ENCODE results near the gene KLHL22.

Gene KLHL22

DNA sequence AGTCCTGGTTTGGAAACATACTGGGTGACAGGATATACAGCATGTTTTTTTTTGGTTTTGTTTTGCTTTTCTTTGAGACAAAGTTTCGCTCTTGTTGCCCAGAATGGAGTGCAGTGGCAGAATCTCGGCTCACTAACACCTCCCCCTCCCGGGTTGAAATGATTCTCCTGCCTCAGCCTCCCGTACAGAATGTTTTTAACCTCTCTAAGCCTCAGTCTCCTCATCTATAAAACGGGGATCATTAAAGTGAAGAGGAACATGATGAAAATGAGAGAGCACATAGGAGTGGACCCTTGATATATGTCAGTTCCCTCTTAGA is 29.9 kb downstream of the KLHL22 start:
- Histone ChIP-seq H3K27me3 (ENCODE audit: insufficient read depth, low read length) (no peaks in the 10 kb centered on the region), H3K4me3 (ENCODE audit: low read length) (no peak overlapping the region), H3K9me3 (ENCODE audit: insufficient read depth, low read depth, low read length) (no peaks in the 10 kb centered on the region), H3K27ac (ENCODE audit: low read depth, low read length) (no peak overlapping the region), H3K36me3 (ENCODE audit: insufficient read depth, low read length) (0 out of 2 replicates have a peak, but pooled peaks cover 3% of the 10 kb centered on the region), H3K4me1 (ENCODE audit: insufficient read depth, low read length) (no peaks in the 10 kb centered on the region), H3K9ac (ENCODE audit: low read depth, low read length) (no peak overlapping the region)
- 94% methylated on average over 5 of the region's 5 CpGs for WGBS

DNA sequence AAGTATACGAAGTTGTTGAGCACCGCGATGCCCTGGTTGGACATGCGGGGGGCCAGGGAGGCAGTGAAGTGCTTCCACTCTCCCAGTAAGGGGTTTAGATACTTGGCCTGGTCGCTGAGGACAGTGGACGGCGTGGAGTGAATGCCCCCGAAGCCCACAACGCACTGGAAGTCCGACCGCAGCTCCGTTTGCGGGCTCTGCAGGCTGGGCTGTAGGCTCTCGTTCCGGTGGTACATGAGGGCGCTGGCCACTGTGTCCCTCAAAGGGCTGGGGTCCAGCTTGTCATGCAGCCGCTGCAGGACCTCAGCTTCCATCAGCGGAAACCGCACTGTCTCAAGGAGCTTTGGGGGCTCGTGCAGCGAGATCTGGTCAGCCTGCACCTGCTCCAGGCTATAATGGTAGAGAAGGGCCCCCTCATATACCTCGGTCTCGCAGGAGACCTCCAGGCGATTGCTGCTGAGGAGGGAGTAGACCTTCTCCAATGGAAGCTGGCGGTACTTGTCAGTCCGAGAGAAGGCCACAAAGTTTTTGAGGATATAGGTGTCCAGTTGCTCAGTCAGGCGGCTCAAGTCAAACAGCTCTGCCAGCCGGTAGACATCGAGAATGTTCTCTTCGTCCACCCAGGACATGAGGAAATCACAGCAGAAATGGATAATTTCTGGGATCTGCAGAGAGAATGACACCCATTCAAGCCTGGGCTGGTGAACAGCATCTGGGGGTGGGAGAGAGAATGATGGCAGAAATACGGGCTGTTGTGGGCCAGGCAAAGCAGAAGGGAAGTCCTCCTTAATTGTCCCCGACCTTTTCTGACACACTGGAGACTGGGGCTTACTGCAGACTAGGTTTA is 30.5 kb downstream of the KLHL22 start:
- no peak overlapping the region for H3K27ac ChIP-seq (ENCODE audit: low read depth, low read length)
- H3K27me3 ChIP-seq (ENCODE audit: insufficient read depth, low read length): no peaks in the 10 kb centered on the region
- H3K4me1 ChIP-seq (ENCODE audit: insufficient read depth, low read length): no peaks in the 10 kb centered on the region
- WGBS: 96% methylated on average over 32 of the region's 32 CpGs
- no peak overlapping the region for H3K4me3 ChIP-seq (ENCODE audit: low read length)
- 0 out of 2 replicates have a peak, but pooled peaks cover 3% of the 10 kb centered on the region for H3K36me3 ChIP-seq (ENCODE audit: insufficient read depth, low read length)
- H3K9me3 ChIP-seq (ENCODE audit: insufficient read depth, low read depth, low read length): no peaks in the 10 kb centered on the region
- H3K9ac ChIP-seq (ENCODE audit: low read depth, low read length): no peak overlapping the region

DNA sequence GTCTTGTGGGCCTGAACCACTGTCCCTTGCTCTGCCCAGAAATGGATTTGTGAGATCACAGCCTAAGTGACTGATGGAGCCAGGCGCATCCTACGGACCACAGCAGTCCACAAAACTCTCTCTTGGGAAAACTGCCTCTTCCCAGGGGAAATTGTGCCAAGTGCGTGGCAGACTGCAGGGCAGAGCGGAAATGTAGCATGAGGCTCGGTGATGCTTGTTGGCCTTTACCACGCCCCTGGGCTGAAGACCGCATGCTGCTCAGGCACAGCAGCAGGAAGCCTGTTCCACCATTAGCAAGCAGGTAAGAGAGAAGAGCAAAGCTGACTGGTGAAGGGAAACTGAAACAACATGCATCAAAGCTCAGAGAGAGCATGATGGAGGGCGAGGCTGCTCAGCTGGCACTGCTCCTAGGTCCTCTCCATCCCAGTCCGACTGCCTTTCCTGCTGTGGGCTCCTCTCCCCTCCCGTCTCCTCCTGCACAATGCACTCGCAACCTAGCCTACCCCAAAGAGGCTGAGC is 31.4 kb downstream of the KLHL22 start:
- Histone ChIP-seq H3K9me3 (ENCODE audit: insufficient read depth, low read depth, low read length) (no peaks in the 10 kb centered on the region), H3K4me1 (ENCODE audit: insufficient read depth, low read length) (0 out of 2 replicates have a peak, but pooled peaks cover 6% of the 10 kb centered on the region), H3K27me3 (ENCODE audit: insufficient read depth, low read length) (no peaks in the 10 kb centered on the region), H3K27ac (ENCODE audit: low read depth, low read length) (no peak overlapping the region), H3K4me3 (ENCODE audit: low read length) (no peak overlapping the region), H3K36me3 (ENCODE audit: insufficient read depth, low read length) (0 out of 2 replicates have a peak, but pooled peaks cover 3% of the 10 kb centered on the region), H3K9ac (ENCODE audit: low read depth, low read length) (no peak overlapping the region)
- WGBS: 96% methylated on average over 10 of the region's 11 CpGs

DNA sequence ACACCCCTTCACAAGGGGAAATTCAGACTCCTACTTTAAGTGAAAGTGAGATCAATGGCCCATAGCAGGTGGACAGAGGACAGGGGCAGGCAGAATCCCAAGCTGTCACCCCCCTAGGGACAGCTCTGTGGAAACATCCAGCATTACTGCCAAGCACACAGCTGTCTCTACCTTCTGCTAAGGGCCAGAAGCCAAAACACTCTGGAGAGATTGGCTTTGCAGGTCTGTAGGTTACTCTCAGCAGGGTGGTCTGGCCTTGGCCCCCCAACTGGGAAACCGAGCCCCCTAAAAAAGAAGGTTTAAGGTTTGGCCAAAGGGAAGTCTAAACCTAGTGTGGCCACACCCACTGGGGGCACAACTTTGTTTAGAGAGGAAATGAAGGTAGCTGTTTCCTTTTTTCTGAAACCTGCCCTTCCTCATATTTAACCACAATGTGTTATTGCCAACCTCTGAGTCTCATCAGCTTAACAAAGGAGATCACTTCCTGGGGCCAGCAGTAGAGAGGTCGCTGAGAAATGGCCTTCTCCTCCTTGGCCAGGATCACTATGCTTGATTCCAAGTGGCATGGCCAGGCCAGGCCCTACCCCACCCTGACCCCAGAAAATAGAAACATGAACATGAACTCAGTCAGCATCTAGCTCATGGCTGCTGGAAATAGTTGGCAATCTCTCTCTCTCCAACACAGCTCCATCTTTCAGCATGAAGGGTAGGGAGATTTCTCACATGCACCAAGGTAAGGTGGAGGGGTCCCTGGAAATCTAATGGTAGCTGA is 32.1 kb downstream of the KLHL22 start:
- H3K4me1 ChIP-seq (ENCODE audit: insufficient read depth, low read length): 0 out of 2 replicates have a peak, but pooled peaks cover 8% of the 10 kb centered on the region
- no peak overlapping the region for H3K27ac ChIP-seq (ENCODE audit: low read depth, low read length)
- no peak overlapping the region for H3K4me3 ChIP-seq (ENCODE audit: low read length)
- H3K27me3 ChIP-seq (ENCODE audit: insufficient read depth, low read length): no peaks in the 10 kb centered on the region
- no peaks in the 10 kb centered on the region for H3K9me3 ChIP-seq (ENCODE audit: insufficient read depth, low read depth, low read length)
- WGBS: 73% methylated on average over 2 of the region's 2 CpGs
- H3K36me3 ChIP-seq (ENCODE audit: insufficient read depth, low read length): 0 out of 2 replicates have a peak, but pooled peaks cover 3% of the 10 kb centered on the region
- no peak overlapping the region for H3K9ac ChIP-seq (ENCODE audit: low read depth, low read length)

DNA sequence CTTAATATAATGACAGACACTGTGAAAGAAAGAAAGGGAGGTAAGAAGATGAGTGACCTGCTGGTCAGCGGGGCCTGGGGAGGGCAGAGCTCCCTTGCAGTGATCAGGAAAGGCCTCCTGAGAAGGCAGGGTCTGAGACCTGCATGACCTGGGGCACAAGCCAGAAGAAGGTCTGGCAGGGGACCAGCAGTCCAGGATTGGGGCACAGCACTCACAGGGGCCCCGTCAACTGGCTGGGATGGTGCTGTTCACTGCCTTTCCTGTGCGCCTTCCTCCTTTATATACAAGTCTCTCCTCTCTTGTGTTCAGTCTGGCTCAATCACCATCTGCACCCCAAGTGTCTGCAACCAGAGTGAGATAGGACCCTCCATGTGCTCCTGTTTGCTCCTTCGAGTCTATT is 35.7 kb downstream of the KLHL22 start:
- Histone ChIP-seq H3K4me3 (ENCODE audit: low read length) (no peak overlapping the region), H3K4me1 (ENCODE audit: insufficient read depth, low read length) (0 out of 2 replicates have a peak, but pooled peaks cover 12% of the 10 kb centered on the region), H3K27ac (ENCODE audit: low read depth, low read length) (no peak overlapping the region), H3K9me3 (ENCODE audit: insufficient read depth, low read depth, low read length) (no peaks in the 10 kb centered on the region), H3K27me3 (ENCODE audit: insufficient read depth, low read length) (no peaks in the 10 kb centered on the region), H3K9ac (ENCODE audit: low read depth, low read length) (no peak overlapping the region), H3K36me3 (ENCODE audit: insufficient read depth, low read length) (0 out of 2 replicates have a peak, but pooled peaks cover 3% of the 10 kb centered on the region)
- 94% methylated on average over 4 of the region's 4 CpGs for WGBS

DNA sequence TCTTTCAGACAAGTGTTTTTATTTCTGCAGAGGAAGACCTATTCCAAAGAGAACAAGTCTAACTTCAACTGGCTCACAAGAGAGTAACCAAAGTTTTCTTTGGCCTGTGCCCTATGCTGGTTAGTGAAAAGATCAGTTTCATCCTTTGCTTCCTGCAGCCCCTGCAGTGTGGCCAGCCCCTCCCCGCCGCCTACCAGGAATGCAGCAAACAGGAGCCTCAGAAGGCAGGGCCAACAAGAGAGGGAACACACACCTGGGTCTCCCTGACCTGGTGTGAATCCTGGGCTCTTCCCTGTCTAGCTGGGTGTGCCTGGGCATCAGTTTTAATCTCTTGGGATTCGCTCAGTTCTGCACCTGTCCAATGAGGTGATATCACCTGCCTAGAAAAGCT is 36.4 kb downstream of the KLHL22 start:
- Histone ChIP-seq H3K36me3 (ENCODE audit: insufficient read depth, low read length) (0 out of 2 replicates have a peak, but pooled peaks cover 3% of the 10 kb centered on the region), H3K9ac (ENCODE audit: low read depth, low read length) (no peak overlapping the region), H3K9me3 (ENCODE audit: insufficient read depth, low read depth, low read length) (no peaks in the 10 kb centered on the region), H3K4me3 (ENCODE audit: low read length) (no peak overlapping the region), H3K27me3 (ENCODE audit: insufficient read depth, low read length) (no peaks in the 10 kb centered on the region), H3K4me1 (ENCODE audit: insufficient read depth, low read length) (0 out of 2 replicates have a peak, but pooled peaks cover 12% of the 10 kb centered on the region), H3K27ac (ENCODE audit: low read depth, low read length) (no peak overlapping the region)
- whole genome bisulfite sequencing: 83% methylated on average over 3 of the region's 3 CpGs

DNA sequence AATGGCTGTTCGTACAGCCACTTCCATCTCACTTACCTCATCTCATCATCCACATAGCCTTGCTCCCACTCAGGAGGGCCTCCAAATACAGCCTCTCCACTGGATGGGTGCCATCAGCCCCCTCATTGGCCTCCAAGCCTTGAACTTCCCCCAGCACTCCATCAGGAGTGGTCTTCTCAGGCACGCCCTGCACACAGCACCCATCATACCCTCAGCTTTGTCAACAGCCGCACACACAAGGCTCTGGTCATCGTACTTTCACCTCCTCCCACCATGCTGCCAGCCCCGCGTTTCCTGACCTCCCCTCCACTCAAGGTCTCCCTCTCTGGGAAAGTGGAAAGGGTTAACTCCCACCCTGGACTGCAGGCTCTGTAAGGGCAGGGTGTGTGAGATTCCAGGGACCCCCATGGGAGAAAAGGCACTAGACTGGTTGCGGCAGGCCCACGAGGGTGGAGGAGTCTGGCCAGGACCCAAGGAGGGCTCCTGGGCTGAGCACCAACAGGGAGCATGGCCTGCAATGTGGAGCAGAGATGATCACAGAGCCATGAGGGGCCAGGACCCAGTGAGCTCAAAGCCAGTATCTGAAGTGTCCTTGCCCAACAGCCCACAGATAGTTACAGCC is 37.0 kb downstream of the KLHL22 start:
- no peaks in the 10 kb centered on the region for H3K9me3 ChIP-seq (ENCODE audit: insufficient read depth, low read depth, low read length)
- H3K36me3 ChIP-seq (ENCODE audit: insufficient read depth, low read length): 0 out of 2 replicates have a peak, but pooled peaks cover 3% of the 10 kb centered on the region
- 91% methylated on average over 8 of the region's 8 CpGs for WGBS
- H3K4me1 ChIP-seq (ENCODE audit: insufficient read depth, low read length): 0 out of 2 replicates have a peak, but pooled peaks cover 12% of the 10 kb centered on the region
- H3K9ac ChIP-seq (ENCODE audit: low read depth, low read length): no peak overlapping the region
- H3K4me3 ChIP-seq (ENCODE audit: low read length): no peak overlapping the region
- no peak overlapping the region for H3K27ac ChIP-seq (ENCODE audit: low read depth, low read length)
- no peaks in the 10 kb centered on the region for H3K27me3 ChIP-seq (ENCODE audit: insufficient read depth, low read length)

DNA sequence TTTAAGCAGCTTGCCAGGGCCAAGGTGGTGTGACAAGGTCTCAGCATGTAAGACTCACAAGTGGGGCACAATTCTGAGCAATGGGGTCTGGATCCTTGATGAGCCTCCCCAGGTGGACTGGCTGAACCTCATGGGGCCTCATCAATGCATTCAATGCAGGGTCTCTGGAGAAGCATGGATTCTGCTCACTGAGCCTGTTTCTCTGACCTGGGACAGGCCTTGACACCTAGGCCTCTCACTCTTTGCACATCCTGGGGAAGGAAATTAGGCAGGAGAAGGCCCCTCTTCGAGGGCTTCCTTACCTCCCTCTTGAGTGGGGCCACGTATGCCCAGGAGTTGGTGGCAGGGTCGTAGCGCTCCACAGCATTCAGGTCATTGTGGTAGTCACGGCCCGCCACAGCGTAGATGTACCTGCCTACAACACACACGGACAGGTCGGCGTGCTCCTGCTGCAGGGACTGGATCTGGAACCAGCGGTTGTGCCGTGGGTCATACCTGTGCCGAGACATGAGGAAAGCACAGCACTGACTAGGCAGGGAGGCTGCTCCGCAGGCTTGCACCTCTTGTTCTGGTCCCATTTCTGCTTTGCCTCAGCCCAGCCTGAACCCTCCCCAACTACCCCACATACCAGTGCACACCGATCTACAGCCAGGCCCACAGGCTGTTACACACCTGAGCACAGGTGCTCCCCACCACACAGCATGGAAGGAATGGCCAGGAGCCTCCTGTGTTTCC is 37.9 kb downstream of the KLHL22 start:
- Histone ChIP-seq H3K4me3 (ENCODE audit: low read length) (no peak overlapping the region), H3K4me1 (ENCODE audit: insufficient read depth, low read length) (0 out of 2 replicates have a peak, but pooled peaks cover 12% of the 10 kb centered on the region), H3K27ac (ENCODE audit: low read depth, low read length) (no peak overlapping the region), H3K9ac (ENCODE audit: low read depth, low read length) (no peak overlapping the region), H3K27me3 (ENCODE audit: insufficient read depth, low read length) (no peaks in the 10 kb centered on the region), H3K9me3 (ENCODE audit: insufficient read depth, low read depth, low read length) (no peaks in the 10 kb centered on the region), H3K36me3 (ENCODE audit: insufficient read depth, low read length) (no peaks in the 10 kb centered on the region)
- WGBS: 94% methylated on average over 15 of the region's 15 CpGs

DNA sequence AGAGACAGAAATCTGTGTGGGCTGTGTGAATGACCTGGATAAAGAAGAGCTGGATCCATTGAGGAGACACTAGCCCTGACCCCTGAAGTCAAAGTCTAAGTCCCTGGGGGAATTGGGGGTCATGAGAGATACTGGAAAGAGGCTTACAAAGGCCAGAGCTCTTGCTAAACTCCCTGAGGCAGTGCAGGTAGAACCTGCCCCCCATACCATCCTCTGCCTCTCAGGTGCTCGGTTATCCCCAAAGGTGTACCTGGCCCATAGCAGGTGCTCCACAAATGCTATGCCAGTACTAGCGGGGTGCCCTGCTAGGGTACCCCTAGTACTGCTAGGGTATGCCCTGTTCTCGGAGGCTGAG is 38.9 kb downstream of the KLHL22 start:
- H3K27ac ChIP-seq (ENCODE audit: low read depth, low read length): no peak overlapping the region
- H3K36me3 ChIP-seq (ENCODE audit: insufficient read depth, low read length): no peaks in the 10 kb centered on the region
- H3K4me3 ChIP-seq (ENCODE audit: low read length): no peak overlapping the region
- 93% methylated on average over 3 of the region's 3 CpGs for WGBS
- H3K4me1 ChIP-seq (ENCODE audit: insufficient read depth, low read length): 0 out of 2 replicates have a peak, but pooled peaks cover 12% of the 10 kb centered on the region
- no peaks in the 10 kb centered on the region for H3K27me3 ChIP-seq (ENCODE audit: insufficient read depth, low read length)
- peak overlapping the region; percentile 14; the same call in 1 of the 2 replicates for H3K9ac ChIP-seq (ENCODE audit: low read depth, low read length)
- no peaks in the 10 kb centered on the region for H3K9me3 ChIP-seq (ENCODE audit: insufficient read depth, low read depth, low read length)

DNA sequence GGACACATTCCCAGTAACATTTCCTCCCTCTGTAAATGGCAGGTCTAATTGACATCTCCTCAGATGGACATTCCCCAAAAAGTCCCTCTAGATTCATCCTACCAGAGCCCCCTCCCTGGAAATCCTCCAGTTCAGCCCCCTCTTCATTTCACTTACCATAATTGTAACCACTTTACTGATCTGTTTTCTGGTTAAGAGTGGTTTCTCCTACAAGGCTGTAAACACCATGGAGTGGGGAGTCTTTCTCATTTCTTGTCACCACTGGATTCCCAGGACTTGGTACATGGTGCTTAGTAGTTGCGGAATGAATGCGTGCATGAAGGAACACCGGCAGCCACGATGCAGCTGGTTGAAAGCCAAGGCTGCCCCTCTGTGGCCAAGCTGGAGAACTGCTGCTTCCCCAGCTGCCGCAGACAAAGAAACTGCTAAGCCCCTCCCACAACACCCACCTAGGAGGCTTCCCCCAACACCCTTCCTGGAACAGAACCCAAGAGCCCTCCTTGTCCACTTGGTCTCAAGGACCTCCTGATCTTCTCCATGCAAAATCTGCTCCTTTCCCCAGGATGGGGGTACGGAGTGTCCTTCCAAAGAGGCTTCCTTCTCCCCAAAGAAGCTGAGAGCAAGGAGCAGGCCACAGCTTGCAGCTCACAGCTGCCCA is 39.4 kb downstream of the KLHL22 start:
- 0 out of 2 replicates have a peak, but pooled peaks cover 12% of the 10 kb centered on the region for H3K4me1 ChIP-seq (ENCODE audit: insufficient read depth, low read length)
- no peak overlapping the region for H3K27ac ChIP-seq (ENCODE audit: low read depth, low read length)
- H3K4me3 ChIP-seq (ENCODE audit: low read length): no peak overlapping the region
- 13% methylated on average over 6 of the region's 6 CpGs for WGBS
- no peaks in the 10 kb centered on the region for H3K27me3 ChIP-seq (ENCODE audit: insufficient read depth, low read length)
- peak overlapping the region; percentile 14; the same call in 1 of the 2 replicates for H3K9ac ChIP-seq (ENCODE audit: low read depth, low read length)
- H3K36me3 ChIP-seq (ENCODE audit: insufficient read depth, low read length): no peaks in the 10 kb centered on the region
- no peaks in the 10 kb centered on the region for H3K9me3 ChIP-seq (ENCODE audit: insufficient read depth, low read depth, low read length)

Data from HUES64 (cell line).